K562 (cell line): Measurements from ENCODE around the gene IL17RA. TPM values are rescaled to one million over a fixed set of nuclear protein-coding genes. Genes with fewer than 3 reads are reported as not detected.

Experiments used
- HDAC6 ChIP-seq: IDR thresholded peaks from 2 replicates; pipeline ENCODE4 v1.6.1; 2012; ENCODE audit warnings: low read depth, mild to moderate bottlenecking, control low read depth, inconsistent platforms, low read length, moderate library complexity
- ZBTB8A ChIP-seq: fragments of 450-650 bp; IDR thresholded peaks from 2 replicates; pipeline ENCODE4 v1.6.1; 2018; ENCODE audit warnings: mild to moderate bottlenecking, moderate library complexity; ENCODE audit not compliant: partially characterized antibody
- ZFP91 ChIP-seq: sonication (generic); formaldehyde crosslinking; IDR thresholded peaks from 2 replicates; pipeline ENCODE4 v1.8.0; 2022; ENCODE audit warnings: mild to moderate bottlenecking, missing genetic modification reagents
- ZNF23 ChIP-seq: fragments of 250-450 bp; sonication (Bioruptor Pico); IDR thresholded peaks from 2 replicates; pipeline ENCODE4 v1.4.0; 2020; ENCODE audit warnings: mild to moderate bottlenecking
- ZNF76 ChIP-seq: fragments of 250-450 bp; sonication (Bioruptor Pico); IDR thresholded peaks from 2 replicates; pipeline ENCODE4 v1.4.0; 2020; ENCODE audit warnings: mild to moderate bottlenecking, moderate library complexity, borderline replicate concordance
- ZZZ3 ChIP-seq: fragments of 450-650 bp; IDR thresholded peaks from 2 replicates; pipeline ENCODE4 v1.6.1; 2016; ENCODE audit warnings: antibody characterized with exemption, mild to moderate bottlenecking, moderate library complexity
- polyA plus RNA-seq, 8 experiments: library from polyadenylated mRNA; depleted of rRNA in 4 of 8; stranded (reverse) in 5 of 8; unstranded in 3 of 8; fragments of >200 nt; fragmentation: Nextera tagmentation in 2 of 8; fragmentation: Illumina TruSeq in 1 of 8; extraction: Ambion mirVana in 2 of 8; extraction: Trizol in 1 of 8; gene quantifications; 2 replicates each; pipeline versions ENCODE4 v1.2.1 to v1.2.3, GENCODE V29; 2011 to 2014; ENCODE audit warnings: inconsistent platforms in 1 of 8, missing spikeins in 1 of 8
- total RNA-seq, 7 experiments: library from RNA; depleted of rRNA in 6 of 7; stranded (reverse); fragments of >200 nt in 6 of 7; fragmentation: Illumina TruSeq in 2 of 7; extraction: Trizol in 2 of 7; gene quantifications; 2 replicates each; pipeline versions ENCODE4 v1.2.1 to v1.2.3, GENCODE V29; 2011 to 2021; ENCODE audit warnings: low replicate concordance in 1 of 7
- TF ChIP-seq, protein P1 (sequence below): fragments of 200-800 bp; sonication (Bioruptor generic); IDR thresholded peaks from 2 replicates; pipeline ENCODE4 v1.6.1; 2016; ENCODE audit warnings: missing genetic modification characterization, missing compliant biosample characterization

Gene IL17RA
- total and polyA plus RNA-seq, 9 of the 15 experiments (the other 6 are each of a cell fraction or from before 2014, with no cell fraction given): 0.17 to 11.8 (median 3.7) TPM

DNA sequence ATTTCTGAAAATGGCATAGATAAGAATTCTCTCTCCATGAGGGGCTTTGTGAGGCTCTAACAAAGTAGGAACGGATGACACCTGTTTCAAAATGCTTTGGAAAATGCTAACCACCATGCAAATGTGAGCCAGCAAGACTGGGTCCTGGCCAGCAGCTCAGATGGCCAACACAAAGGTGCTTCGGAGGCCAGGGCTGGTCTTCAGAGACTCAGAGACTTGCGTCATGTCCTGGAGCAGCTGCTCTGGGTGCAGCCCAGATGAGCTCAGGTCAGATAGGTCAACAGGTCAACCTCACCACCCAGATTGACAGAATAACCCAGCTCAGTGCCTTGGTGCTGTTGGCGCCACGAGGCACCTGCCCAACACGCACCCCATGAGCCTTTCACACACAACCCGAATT lies 48.3 kb downstream of the IL17RA start (continued):
- TF ChIP-seq, protein P1, sequence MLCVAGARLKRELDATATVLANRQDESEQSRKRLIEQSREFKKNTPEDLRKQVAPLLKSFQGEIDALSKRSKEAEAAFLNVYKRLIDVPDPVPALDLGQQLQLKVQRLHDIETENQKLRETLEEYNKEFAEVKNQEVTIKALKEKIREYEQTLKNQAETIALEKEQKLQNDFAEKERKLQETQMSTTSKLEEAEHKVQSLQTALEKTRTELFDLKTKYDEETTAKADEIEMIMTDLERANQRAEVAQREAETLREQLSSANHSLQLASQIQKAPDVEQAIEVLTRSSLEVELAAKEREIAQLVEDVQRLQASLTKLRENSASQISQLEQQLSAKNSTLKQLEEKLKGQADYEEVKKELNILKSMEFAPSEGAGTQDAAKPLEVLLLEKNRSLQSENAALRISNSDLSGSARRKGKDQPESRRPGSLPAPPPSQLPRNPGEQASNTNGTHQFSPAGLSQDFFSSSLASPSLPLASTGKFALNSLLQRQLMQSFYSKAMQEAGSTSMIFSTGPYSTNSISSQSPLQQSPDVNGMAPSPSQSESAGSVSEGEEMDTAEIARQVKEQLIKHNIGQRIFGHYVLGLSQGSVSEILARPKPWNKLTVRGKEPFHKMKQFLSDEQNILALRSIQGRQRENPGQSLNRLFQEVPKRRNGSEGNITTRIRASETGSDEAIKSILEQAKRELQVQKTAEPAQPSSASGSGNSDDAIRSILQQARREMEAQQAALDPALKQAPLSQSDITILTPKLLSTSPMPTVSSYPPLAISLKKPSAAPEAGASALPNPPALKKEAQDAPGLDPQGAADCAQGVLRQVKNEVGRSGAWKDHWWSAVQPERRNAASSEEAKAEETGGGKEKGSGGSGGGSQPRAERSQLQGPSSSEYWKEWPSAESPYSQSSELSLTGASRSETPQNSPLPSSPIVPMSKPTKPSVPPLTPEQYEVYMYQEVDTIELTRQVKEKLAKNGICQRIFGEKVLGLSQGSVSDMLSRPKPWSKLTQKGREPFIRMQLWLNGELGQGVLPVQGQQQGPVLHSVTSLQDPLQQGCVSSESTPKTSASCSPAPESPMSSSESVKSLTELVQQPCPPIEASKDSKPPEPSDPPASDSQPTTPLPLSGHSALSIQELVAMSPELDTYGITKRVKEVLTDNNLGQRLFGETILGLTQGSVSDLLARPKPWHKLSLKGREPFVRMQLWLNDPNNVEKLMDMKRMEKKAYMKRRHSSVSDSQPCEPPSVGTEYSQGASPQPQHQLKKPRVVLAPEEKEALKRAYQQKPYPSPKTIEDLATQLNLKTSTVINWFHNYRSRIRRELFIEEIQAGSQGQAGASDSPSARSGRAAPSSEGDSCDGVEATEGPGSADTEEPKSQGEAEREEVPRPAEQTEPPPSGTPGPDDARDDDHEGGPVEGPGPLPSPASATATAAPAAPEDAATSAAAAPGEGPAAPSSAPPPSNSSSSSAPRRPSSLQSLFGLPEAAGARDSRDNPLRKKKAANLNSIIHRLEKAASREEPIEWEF (CRISPR knock-in tag): no peak
- TF ChIP-seq ZFP91 (no peak), HDAC6 (no peak), ZNF76 (CRISPR knock-in tag) (no peak), ZZZ3 (no peak), ZBTB8A (no peak), ZNF23 (no peak)
